HepG2 (cell line): ENCODE measurements around the gene PCDHB1. TPM values are rescaled to one million over a fixed set of nuclear protein-coding genes. Genes with fewer than 3 reads are reported as not detected.

Experiments
- ATAC-seq: fragments of 200-7000 bp; cut with Tn5 transposase; 3 replicates; pipeline ENCODE4 v1.9.1; 2020; ENCODE audit warnings: mild to moderate bottlenecking, moderate library complexity
- BruUV-seq: library from RNA; stranded (reverse); fragments of 400-500 nt; replicated peaks from 2 replicates; lab custom pipeline; 2021; lab: Mats Ljungman, UMichigan
- CTCF ChIA-PET: fragments of 300-600 bp; formaldehyde crosslinking; extraction: SDS; loops from one replicate; lab custom pipeline; 2021; ENCODE audit warnings: low total read pairs, inconsistent platforms, low intra/inter-chr PET ratio; lab: Yijun Ruan, JAX
- POLR2A ChIA-PET: fragments of 350-600 bp; sonication (Branson Sonifier 250); formaldehyde crosslinking; loops from one replicate; lab custom pipeline; 2020; ENCODE audit warnings: antibody characterized with exemption, inconsistent platforms; lab: Yijun Ruan, JAX
- DNase-seq: peaks from one replicate; pipeline ENCODE4 v3.0.0-alpha.2; 2015; ENCODE audit warnings: low spot score
- FAIRE-seq: peaks from 3 replicates; lab custom pipeline; 2011; peaks lifted over from hg19 to GRCh38; lab: Jason Lieb, UNC
- H2AFZ ChIP-seq: one replicate; pipeline ENCODE4 v1.6.1; 2011; ENCODE audit warnings: low read length, inconsistent platforms
- H3K27ac ChIP-seq: fragments of 300-600 bp; 3 replicates; pipeline ENCODE4 v1.8.0; 2011; ENCODE audit warnings: mixed run types, mild to moderate bottlenecking, mixed read lengths, low read length, inconsistent platforms; ENCODE audit not compliant: insufficient read depth; ENCODE audit errors: extremely low read length
- H3K27me3 ChIP-seq, 2 experiments: fragments of 200-600 bp in 1 of 2; 2 replicates in 1 of 2; 3 replicates in 1 of 2; pipeline versions ENCODE4 v1.6.0 to v1.8.0; 2011; ENCODE audit warnings: low read length in 2 of 2, mild to moderate bottlenecking in 2 of 2, moderate library complexity in 2 of 2, inconsistent platforms in 1 of 2; ENCODE audit not compliant: insufficient read depth in 2 of 2, control insufficient read depth in 1 of 2
- H3K36me3 ChIP-seq, 2 experiments: fragments of 200-600 bp in 1 of 2; replicated peaks in 1 of 2; 2 replicates in 1 of 2; 3 replicates in 1 of 2; pipeline versions ENCODE4 v1.5.1 to v1.8.0; 2011; ENCODE audit warnings: low read length in 2 of 2, inconsistent platforms in 1 of 2; ENCODE audit not compliant: insufficient read depth in 2 of 2, control insufficient read depth in 1 of 2
- H3K4me1 ChIP-seq: 2 replicates; pipeline ENCODE4 v1.5.1; 2012; ENCODE audit warnings: low read length, inconsistent platforms; ENCODE audit not compliant: insufficient read depth
- H3K4me2 ChIP-seq: 2 replicates; pipeline ENCODE4 v1.6.0; 2011; ENCODE audit warnings: low read depth, low read length, inconsistent platforms
- H3K4me3 ChIP-seq, 3 experiments: fragments of 200-600 bp in 1 of 3; sonication (generic), shearing (Covaris generic) in 1 of 3; replicated peaks in 1 of 3; 2 replicates each; pipeline ENCODE4 v1.5.1; 2011 to 2016; ENCODE audit warnings: low read length in 3 of 3, inconsistent platforms in 2 of 3, low read depth in 2 of 3, mild to moderate bottlenecking in 2 of 3, control low read depth in 1 of 3, mixed read lengths in 1 of 3; ENCODE audit not compliant: insufficient read depth in 1 of 3
- H3K79me2 ChIP-seq: one replicate; pipeline ENCODE4 v1.6.1; 2011; ENCODE audit warnings: low read length, inconsistent platforms; ENCODE audit not compliant: insufficient read depth
- H3K9ac ChIP-seq: 2 replicates; pipeline ENCODE4 v1.6.0; 2011; ENCODE audit warnings: mild to moderate bottlenecking, low read depth, low read length, inconsistent platforms; ENCODE audit not compliant: insufficient read depth
- H3K9me3 ChIP-seq: 2 replicates; pipeline ENCODE4 v1.5.1; 2012; ENCODE audit warnings: mild to moderate bottlenecking, low read length
- H4K20me1 ChIP-seq: 2 replicates; pipeline ENCODE4 v1.6.0; 2011; ENCODE audit warnings: inconsistent platforms, mild to moderate bottlenecking, low read length, moderate library complexity; ENCODE audit not compliant: insufficient read depth
- ERF ChIP-seq: IDR thresholded peaks from 2 replicates; pipeline ENCODE4 v1.6.1; 2018; ENCODE audit warnings: missing biosample characterization, missing genetic modification reagents
- ETV6 ChIP-seq: sonication (generic); formaldehyde crosslinking; conservative IDR thresholded peaks from 2 replicates; pipeline ENCODE4 v1.4.0; 2020; ENCODE audit warnings: missing genetic modification reagents
- MYNN ChIP-seq: sonication (generic); formaldehyde crosslinking; IDR thresholded peaks from 2 replicates; pipeline ENCODE4 v1.4.0; 2020; ENCODE audit warnings: mild to moderate bottlenecking, low read depth, missing genetic modification reagents
- SETDB1 ChIP-seq: sonication (generic); formaldehyde crosslinking; IDR thresholded peaks from 2 replicates; pipeline ENCODE4 v1.5.1; 2020; ENCODE audit warnings: missing genetic modification reagents, mild to moderate bottlenecking, borderline replicate concordance
- TEF ChIP-seq: sonication (generic); formaldehyde crosslinking; IDR thresholded peaks from 2 replicates; pipeline ENCODE4 v1.5.0; 2020; ENCODE audit warnings: missing genetic modification reagents
- TRAFD1 ChIP-seq: sonication (generic); formaldehyde crosslinking; IDR thresholded peaks from 2 replicates; pipeline ENCODE4 v1.5.1; 2020; ENCODE audit warnings: missing genetic modification reagents, mild to moderate bottlenecking, borderline replicate concordance
- ZNF326 ChIP-seq: sonication (generic); formaldehyde crosslinking; IDR thresholded peaks from 2 replicates; pipeline ENCODE4 v1.4.0; 2020; ENCODE audit warnings: missing genetic modification reagents, borderline replicate concordance
- ZNF556 ChIP-seq: sonication (generic); formaldehyde crosslinking; IDR thresholded peaks from 2 replicates; pipeline ENCODE4 v1.4.0; 2020; ENCODE audit warnings: mild to moderate bottlenecking, missing genetic modification reagents, borderline replicate concordance
- in situ Hi-C: cut with HindIII; loops from 2 replicates; pipeline ENCODE4 v1.10.0; 2017; ENCODE audit warnings: low pct_unique_long_range_greater_than_20kb; ENCODE audit not compliant: extremely low pct_ligation_motif_present
- intact Hi-C: fragments of 100-400 bp; cut with micrococcal nuclease; formaldehyde crosslinking; loops from one replicate; pipeline ENCODE4 v1.10.0; 2022; ENCODE audit not compliant: unreplicated experiment
- polyA plus RNA-seq, 8 experiments: library from polyadenylated mRNA; depleted of rRNA in 3 of 8; stranded (reverse) in 7 of 8; unstranded in 1 of 8; fragments of >200 nt; fragmentation: Illumina TruSeq in 4 of 8; extraction: Trizol in 4 of 8; gene quantifications; 2 replicates each; pipeline versions ENCODE4 v1.2.1 to v1.2.3, GENCODE V29; 2011 to 2016; ENCODE audit warnings: low read depth in 4 of 8, missing spikeins in 1 of 8, mixed read lengths in 1 of 8; ENCODE audit not compliant: insufficient read depth in 1 of 8
- total RNA-seq, 5 experiments: library from RNA; depleted of rRNA; stranded (reverse); fragments of >200 nt; fragmentation: Illumina TruSeq; extraction: Trizol; gene quantifications; 2 replicates each; pipeline ENCODE4 v1.2.3, GENCODE V29; 2016; ENCODE audit warnings: low read depth in 1 of 5

The PCDHB1 gene
- total and polyA plus RNA-seq, 2 of the 13 experiments (the other 11 are each of a cell fraction or from before 2014, with no cell fraction given): not detected

- Histone ChIP-seq H3K4me2 (no peak overlapping the region), H3K27me3 (peaks cover 0 to 7% of the 10 kb centered on the region in 2 experiments; a peak in 1 of 5 replicates), H3K4me3 (no peak overlapping the region), H4K20me1 (no peaks in the 10 kb centered on the region), H3K36me3 (no peaks in the 10 kb centered on the region), H3K27ac (no peak overlapping the region), H3K79me2 (no peaks in the 10 kb centered on the region), H3K4me1 (peaks cover 12% of the 10 kb centered on the region), H2AFZ (no peak overlapping the region), H3K9me3 (no peaks in the 10 kb centered on the region), H3K9ac (no peak overlapping the region)
- no peak for DNase-seq
- ATAC-seq: no peak
- intact Hi-C loops: no loop called here
- CTCF ChIA-PET: no interaction called here
- in situ Hi-C loops: no loop called here
- BruUV-seq: no TSS peak
- no peak for FAIRE-seq
- TF ChIP-seq TRAFD1 (CRISPR knock-in tag) (no peak), SETDB1 (CRISPR knock-in tag) (no peak), ETV6 (CRISPR knock-in tag) (no peak), ZNF326 (CRISPR knock-in tag) (no peak), ZNF556 (CRISPR knock-in tag) (no peak), ERF (CRISPR knock-in tag) (no peak), TEF (CRISPR knock-in tag) (no peak), MYNN (CRISPR knock-in tag) (no peak)
- POLR2A ChIA-PET: no interaction called here
These were observed 31.1 kb downstream of the PCDHB1 start for GRCh38 chr5:141082228-141082627.
